Raji (cell line): ENCODE measurements around the gene LMF1.

Source experiments
- POLR2A ChIP-seq: IDR thresholded peaks from 2 replicates; pipeline ENCODE4 v1.6.1; 2011; ENCODE audit warnings: low read depth, low read length, control low read depth; ENCODE audit not compliant: insufficient read depth

LMF1 gene

GRCh38 chr16:850668-851067, 120.1 kb downstream of the LMF1 start:
- no peak for TF ChIP-seq POLR2A

- TF ChIP-seq POLR2A = no peak
These were observed 122.1 kb downstream of the LMF1 start for GRCh38 chr16:848510-849253.

GRCh38 chr16:847681-848445, 122.9 kb downstream of the LMF1 start:
- no peak for TF ChIP-seq POLR2A

- no peak for TF ChIP-seq POLR2A
These were observed 123.6 kb downstream of the LMF1 start for GRCh38 chr16:847151-847550.

GRCh38 chr16:845351-845745, 125.4 kb downstream of the LMF1 start:
- TF ChIP-seq POLR2A = no peak

- TF ChIP-seq POLR2A = no peak
These were observed 126.0 kb downstream of the LMF1 start for GRCh38 chr16:844638-845350.

GRCh38 chr16:843771-844170, 127.0 kb downstream of the LMF1 start:
- no peak for TF ChIP-seq POLR2A

- no peak for TF ChIP-seq POLR2A
These were observed 127.8 kb downstream of the LMF1 start for GRCh38 chr16:842711-843560.

GRCh38 chr16:842061-842476, 128.7 kb downstream of the LMF1 start:
- TF ChIP-seq POLR2A = no peak

GRCh38 chr16:841455-842060, 129.2 kb downstream of the LMF1 start:
- TF ChIP-seq POLR2A = no peak

GRCh38 chr16:840561-841454, 130.0 kb downstream of the LMF1 start:
- no peak for TF ChIP-seq POLR2A

GRCh38 chr16:839643-840408, 131.0 kb downstream of the LMF1 start:
- TF ChIP-seq POLR2A = no peak

GRCh38 chr16:838741-839140, 132.0 kb downstream of the LMF1 start:
- TF ChIP-seq POLR2A = no peak

- TF ChIP-seq POLR2A = no peak
These were observed 134.6 kb downstream of the LMF1 start for GRCh38 chr16:836221-836620.
